Omental fat pad (tissue), 4 donors: ENCODE measurements around the gene CRYZ. TPM values are rescaled to one million over a fixed set of nuclear protein-coding genes. Genes with fewer than 3 reads are reported as not detected.

Experiments
- ATAC-seq: fragments of 150-250 bp; one replicate; pipeline ENCODE4 v1.9.1; 2016; ENCODE audit warnings: mild to moderate bottlenecking, moderate library complexity; ENCODE audit not compliant: low FRiP score
- DNase-seq: peaks from one replicate; pipeline ENCODE4 v3.0.0-alpha.2; 2019; ENCODE audit warnings: low spot score
- total RNA-seq, 4 donors: library from RNA; depleted of rRNA; stranded (reverse); fragments of >200 nt; gene quantifications; one replicate each; pipeline ENCODE4 v1.1.0, GENCODE V29; 2016
- TF ChIP-seq, protein P1 (sequence below), 3 donors: fragments of 450-650 bp; IDR thresholded peaks; one replicate each; pipeline ENCODE4 v1.5.1; 2016 to 2017; ENCODE audit warnings: antibody characterized with exemption in 3 of 3, mild to moderate bottlenecking in 3 of 3, moderate library complexity in 2 of 3

The CRYZ gene
- total RNA-seq, 4 donors from 2014 or later: 9.1 to 33.2 (median 22.6) TPM

DNA sequence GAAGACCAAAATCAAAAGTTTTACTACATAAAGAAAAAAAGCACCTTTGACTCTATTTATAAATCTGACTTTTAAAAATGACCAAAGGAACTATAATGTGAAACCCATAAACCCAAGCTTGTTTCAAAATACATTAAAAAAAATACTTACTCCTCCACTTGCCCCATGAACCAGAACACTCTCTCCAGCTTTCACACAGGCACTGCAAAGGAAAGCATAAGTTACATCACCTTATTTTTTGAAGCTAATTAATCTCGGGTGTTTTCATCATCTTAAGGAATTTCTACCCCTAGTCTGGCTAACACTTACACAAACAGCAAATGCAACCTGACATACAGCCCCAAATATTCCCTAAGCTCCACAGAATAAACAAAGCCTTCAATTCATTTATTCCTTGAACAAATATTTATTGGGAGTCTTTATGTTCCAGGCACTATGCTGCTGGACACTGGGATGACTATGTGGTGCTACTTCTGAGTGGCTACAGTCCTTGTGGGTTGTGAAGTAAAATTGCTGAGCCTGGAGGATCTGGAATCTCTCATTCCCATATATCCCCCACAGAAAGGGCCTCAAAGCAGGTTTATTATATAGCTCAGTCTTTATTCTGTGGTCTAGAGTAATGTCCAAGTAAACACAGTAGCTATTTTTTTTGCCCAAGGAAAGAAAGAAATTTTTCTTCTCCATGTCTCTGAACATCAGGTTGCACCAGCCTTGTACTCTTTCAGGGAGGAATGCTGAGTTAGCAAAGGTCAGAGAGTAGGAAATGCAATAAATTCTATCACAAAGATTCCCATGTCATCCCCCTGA lies 18.2 kb downstream of the CRYZ start:
- TF ChIP-seq, protein P1, sequence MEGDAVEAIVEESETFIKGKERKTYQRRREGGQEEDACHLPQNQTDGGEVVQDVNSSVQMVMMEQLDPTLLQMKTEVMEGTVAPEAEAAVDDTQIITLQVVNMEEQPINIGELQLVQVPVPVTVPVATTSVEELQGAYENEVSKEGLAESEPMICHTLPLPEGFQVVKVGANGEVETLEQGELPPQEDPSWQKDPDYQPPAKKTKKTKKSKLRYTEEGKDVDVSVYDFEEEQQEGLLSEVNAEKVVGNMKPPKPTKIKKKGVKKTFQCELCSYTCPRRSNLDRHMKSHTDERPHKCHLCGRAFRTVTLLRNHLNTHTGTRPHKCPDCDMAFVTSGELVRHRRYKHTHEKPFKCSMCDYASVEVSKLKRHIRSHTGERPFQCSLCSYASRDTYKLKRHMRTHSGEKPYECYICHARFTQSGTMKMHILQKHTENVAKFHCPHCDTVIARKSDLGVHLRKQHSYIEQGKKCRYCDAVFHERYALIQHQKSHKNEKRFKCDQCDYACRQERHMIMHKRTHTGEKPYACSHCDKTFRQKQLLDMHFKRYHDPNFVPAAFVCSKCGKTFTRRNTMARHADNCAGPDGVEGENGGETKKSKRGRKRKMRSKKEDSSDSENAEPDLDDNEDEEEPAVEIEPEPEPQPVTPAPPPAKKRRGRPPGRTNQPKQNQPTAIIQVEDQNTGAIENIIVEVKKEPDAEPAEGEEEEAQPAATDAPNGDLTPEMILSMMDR (IDR thresholded peaks at IDR 0.05): no peak
- DNase-seq (no peak), ATAC-seq (no peak)

DNA sequence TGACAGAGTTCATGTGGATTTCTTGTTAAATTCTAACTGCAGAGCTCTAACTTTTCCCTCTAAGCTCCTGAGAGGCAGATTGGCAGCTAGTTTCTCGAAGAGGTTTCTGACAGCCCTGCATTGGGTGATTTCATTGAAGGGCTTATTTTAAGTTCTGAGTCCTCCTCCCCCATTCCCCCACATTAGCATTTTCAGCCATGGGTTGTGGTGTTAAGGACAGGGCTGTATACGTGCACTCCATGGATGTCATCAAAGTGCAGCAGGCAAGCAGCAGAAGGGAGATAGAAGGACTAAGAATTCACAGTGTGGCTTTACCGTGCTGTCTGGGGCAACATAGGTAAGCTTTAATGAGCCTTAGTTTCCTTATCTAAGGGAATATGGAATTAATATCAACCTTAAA lies 19.0 kb downstream of the CRYZ start:
- no peak for DNase-seq
- TF ChIP-seq, protein P1 (IDR thresholded peaks at IDR 0.05): no peak
- no peak for ATAC-seq

DNA sequence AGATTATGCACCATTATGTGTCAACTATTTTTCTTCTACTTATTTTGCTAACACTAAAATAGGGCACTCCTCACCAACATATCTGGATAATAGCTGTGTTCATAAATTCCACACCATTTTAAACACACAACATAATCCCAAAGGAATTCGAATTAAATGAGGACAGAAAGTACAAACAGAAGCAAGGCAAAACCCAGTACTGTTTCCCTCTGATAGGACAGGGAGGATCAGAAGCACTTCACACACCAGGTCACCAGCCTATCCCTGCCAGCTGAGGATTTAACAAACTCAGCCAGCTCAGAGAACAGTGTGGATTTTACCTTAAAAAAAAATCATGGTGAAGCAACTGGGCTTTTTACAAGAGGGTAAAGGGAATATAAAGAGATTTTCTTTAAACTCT lies 20.0 kb downstream of the CRYZ start:
- ATAC-seq (no peak), DNase-seq (no peak)
- TF ChIP-seq, protein P1 (IDR thresholded peaks at IDR 0.05): no peak

DNA sequence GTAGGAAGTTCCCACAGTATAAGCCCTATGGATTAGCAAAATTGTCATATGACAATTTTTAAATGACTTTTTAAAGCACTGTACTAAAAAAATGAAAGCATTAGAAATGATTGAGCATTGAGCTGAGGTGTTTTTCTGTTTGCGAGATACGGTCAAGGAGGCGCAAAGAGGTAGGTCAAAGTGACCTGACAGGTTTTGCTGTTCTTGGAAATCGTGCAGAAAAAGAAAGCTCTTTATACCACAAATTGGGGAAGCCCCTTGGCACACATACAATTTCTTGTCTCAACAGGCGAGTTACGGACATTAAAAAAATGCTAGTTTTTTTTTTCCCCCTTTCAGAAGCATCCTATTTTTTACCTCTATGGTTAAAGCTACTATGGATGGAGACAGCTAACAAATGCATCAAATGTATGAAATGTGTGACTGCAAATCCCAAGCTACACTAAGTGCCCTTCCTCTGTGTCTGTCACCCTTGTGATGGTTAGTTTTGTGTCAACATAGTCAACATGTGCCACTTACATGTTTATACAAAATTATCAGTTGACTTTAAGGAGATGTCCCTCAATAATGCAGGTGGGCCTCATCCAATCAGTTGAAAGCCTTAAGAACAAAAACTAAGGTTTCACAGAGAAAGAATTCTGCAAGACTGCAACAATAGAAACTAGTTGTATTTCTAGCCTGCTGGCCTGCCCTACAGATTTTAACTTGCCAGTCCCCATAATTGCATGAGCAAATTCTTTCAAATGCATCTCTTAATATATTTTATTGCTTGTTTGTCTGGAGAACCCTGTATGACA lies 29.3 kb downstream of the CRYZ start:
- DNase-seq (no peak), ATAC-seq (no peak)
- TF ChIP-seq, protein P1 (IDR thresholded peaks at IDR 0.05): no peak

DNA sequence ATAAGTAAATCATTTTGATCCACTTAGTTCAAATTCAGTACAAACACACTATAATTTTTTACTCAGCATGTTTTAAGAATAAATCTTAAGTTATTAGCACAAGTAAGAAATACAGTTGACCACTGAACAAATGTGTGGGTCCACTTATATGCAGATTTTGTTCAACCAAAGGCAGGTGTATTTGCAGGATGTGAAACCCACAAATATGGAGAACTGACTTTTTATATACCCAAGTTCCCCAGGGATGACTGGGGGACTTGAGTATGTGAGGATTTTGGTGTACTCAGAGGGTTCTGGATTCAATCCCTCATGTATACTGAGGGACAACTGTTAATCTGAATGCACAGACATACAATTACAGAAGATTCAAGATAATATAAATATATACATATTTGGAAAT lies 33.5 kb downstream of the CRYZ start:
- no peak for DNase-seq
- TF ChIP-seq, protein P1 (IDR thresholded peaks at IDR 0.05): no peak
- ATAC-seq: no peak

DNA sequence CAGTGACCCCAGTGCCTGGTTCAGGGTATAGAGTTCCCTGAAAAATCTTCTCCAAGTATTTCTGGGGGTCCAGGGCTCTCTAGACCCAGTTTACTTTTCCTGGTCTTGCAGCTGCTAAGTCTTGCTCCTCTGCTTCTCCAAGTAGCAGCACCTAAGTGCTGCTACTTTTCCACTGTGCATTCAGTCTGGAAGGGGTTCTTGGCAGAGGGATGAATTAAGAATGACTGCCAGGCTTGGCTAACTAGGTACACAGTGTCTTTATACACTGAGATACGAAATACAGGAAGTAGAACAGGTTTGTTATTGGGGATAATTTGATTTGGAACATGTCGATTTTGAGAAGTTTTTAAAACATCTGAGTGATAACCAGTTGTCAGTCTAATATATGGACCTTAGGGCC lies 35.0 kb downstream of the CRYZ start:
- DNase-seq: no peak

More for the DNA sequence above, 35.0 kb downstream of the CRYZ start:
- TF ChIP-seq, protein P1 (IDR thresholded peaks at IDR 0.05): no peak
- ATAC-seq: no peak
